SU-DHL-6 (cell line): ENCODE data around the gene TMX4.
"Not testable (repeated sequence)": the region's sequence is repeated elsewhere in the genome, so short reads cannot be mapped to it uniquely, and the experiment has no call there.

Experiments
- H2AFZ ChIP-seq: fragments of 200-600 bp; sonication (generic); 2 replicates; pipeline ENCODE4 v1.6.1; 2014; ENCODE audit warnings: low read depth, mild to moderate bottlenecking, moderate library complexity, mixed read lengths, antibody characterized with exemption, low read length; ENCODE audit not compliant: severe bottlenecking
- H3F3A ChIP-seq: fragments of 200-600 bp; shearing (Covaris generic); 2 replicates; pipeline ENCODE4 v1.6.0; 2016; ENCODE audit warnings: antibody characterized with exemption, mild to moderate bottlenecking; ENCODE audit not compliant: insufficient read depth
- H3K27ac ChIP-seq: fragments of 200-600 bp; sonication (generic); 2 replicates; pipeline ENCODE4 v1.5.1; 2016; ENCODE audit warnings: low read depth, mild to moderate bottlenecking, low read length, moderate library complexity, mixed read lengths
- H3K27me3 ChIP-seq: fragments of 200-600 bp; sonication (generic), shearing (Covaris generic); 2 replicates; pipeline ENCODE4 v1.6.0; 2014; ENCODE audit warnings: mild to moderate bottlenecking, low read length
- H3K36me3 ChIP-seq: fragments of 200-600 bp; sonication (generic); 2 replicates; pipeline ENCODE4 v1.6.1; 2014; ENCODE audit warnings: mild to moderate bottlenecking, low read length, mixed read lengths
- H3K4me2 ChIP-seq: fragments of 300-600, 200-600 bp; shearing (Covaris generic), sonication (generic); 2 replicates; pipeline ENCODE4 v1.6.0; 2014; ENCODE audit warnings: low read length, low read depth, mild to moderate bottlenecking; ENCODE audit not compliant: poor library complexity, severe bottlenecking
- H3K4me3 ChIP-seq: fragments of 200-600 bp; sonication (generic); 2 replicates; pipeline ENCODE4 v1.5.1; 2014; ENCODE audit warnings: antibody characterized with exemption, low read length, mild to moderate bottlenecking, mixed read lengths; ENCODE audit not compliant: insufficient read depth, poor library complexity, severe bottlenecking
- H3K79me2 ChIP-seq: fragments of 200-600 bp; sonication (generic); 2 replicates; pipeline ENCODE4 v1.6.1; 2014; ENCODE audit warnings: mild to moderate bottlenecking, low read length, moderate library complexity; ENCODE audit not compliant: insufficient read depth
- H3K9ac ChIP-seq: fragments of 200-600 bp; sonication (generic); 2 replicates; pipeline ENCODE4 v1.7.0; 2014; ENCODE audit warnings: mild to moderate bottlenecking, low read length
- H3K9me2 ChIP-seq: fragments of 200-600 bp; sonication (generic); replicated peaks from 2 replicates; pipeline ENCODE4 v1.6.1; 2014; ENCODE audit warnings: low read length; ENCODE audit not compliant: insufficient read depth
- H3K9me3 ChIP-seq: fragments of 200-600 bp; sonication (generic); 2 replicates; pipeline ENCODE4 v1.6.1; 2014; ENCODE audit warnings: low read length, mixed read lengths; ENCODE audit not compliant: insufficient read depth
- H4K20me1 ChIP-seq: fragments of 200-600 bp; sonication (generic); 2 replicates; pipeline ENCODE4 v1.6.1; 2014; ENCODE audit warnings: low read depth, mild to moderate bottlenecking, antibody characterized with exemption, low read length, moderate library complexity, mixed read lengths
- EZH2phosphoT487 ChIP-seq: fragments of 200-600 bp; sonication (generic), shearing (Covaris generic); conservative IDR thresholded peaks from 2 replicates; pipeline ENCODE4 v1.6.1; 2018; ENCODE audit warnings: mild to moderate bottlenecking, antibody characterized with exemption, low read length, moderate library complexity, mixed read lengths
- TF ChIP-seq, protein P1 (sequence below): fragments of 200-600 bp; sonication (generic); IDR thresholded peaks from one replicate; pipeline ENCODE4 v1.5.1; 2017; ENCODE audit warnings: antibody characterized with exemption, mild to moderate bottlenecking, low read length, moderate library complexity; ENCODE audit not compliant: insufficient read depth, poor library complexity, severe bottlenecking

TMX4 gene

DNA sequence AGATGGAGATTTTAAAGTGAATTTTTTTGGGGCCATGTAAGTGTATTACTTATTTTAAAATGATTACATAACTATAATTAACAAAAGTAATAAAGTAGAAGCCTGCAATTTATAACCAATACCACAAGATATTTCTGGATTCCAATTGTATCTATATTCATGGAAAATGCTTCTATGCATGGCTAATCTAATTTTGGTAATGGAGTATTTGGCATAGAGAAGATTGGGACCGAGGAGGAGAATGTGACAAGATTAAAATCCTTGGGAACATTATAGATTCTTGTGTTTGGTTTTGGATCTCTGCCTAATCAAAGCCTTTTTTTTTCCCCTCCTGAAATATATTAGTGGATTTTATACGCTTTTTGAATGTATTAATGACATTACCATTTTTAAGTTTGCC lies 12.9 kb upstream of the TMX4 start:
- H3K9me2 ChIP-seq = no peaks in the 10 kb centered on the region
- no peak overlapping the region for H3K27ac ChIP-seq
- H2AFZ ChIP-seq = no peak overlapping the region
- no peaks in the 10 kb centered on the region for H3K27me3 ChIP-seq
- no peaks in the 10 kb centered on the region for H3K9me3 ChIP-seq
- no peaks in the 10 kb centered on the region for H3F3A ChIP-seq
- no peak overlapping the region for H3K9ac ChIP-seq
- TF ChIP-seq, protein P1, sequence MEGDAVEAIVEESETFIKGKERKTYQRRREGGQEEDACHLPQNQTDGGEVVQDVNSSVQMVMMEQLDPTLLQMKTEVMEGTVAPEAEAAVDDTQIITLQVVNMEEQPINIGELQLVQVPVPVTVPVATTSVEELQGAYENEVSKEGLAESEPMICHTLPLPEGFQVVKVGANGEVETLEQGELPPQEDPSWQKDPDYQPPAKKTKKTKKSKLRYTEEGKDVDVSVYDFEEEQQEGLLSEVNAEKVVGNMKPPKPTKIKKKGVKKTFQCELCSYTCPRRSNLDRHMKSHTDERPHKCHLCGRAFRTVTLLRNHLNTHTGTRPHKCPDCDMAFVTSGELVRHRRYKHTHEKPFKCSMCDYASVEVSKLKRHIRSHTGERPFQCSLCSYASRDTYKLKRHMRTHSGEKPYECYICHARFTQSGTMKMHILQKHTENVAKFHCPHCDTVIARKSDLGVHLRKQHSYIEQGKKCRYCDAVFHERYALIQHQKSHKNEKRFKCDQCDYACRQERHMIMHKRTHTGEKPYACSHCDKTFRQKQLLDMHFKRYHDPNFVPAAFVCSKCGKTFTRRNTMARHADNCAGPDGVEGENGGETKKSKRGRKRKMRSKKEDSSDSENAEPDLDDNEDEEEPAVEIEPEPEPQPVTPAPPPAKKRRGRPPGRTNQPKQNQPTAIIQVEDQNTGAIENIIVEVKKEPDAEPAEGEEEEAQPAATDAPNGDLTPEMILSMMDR = no peak
- TF ChIP-seq EZH2phosphoT487 = no peak
- H3K79me2 ChIP-seq = no peaks in the 10 kb centered on the region
- no peaks in the 10 kb centered on the region for H3K36me3 ChIP-seq
- no peak overlapping the region for H3K4me3 ChIP-seq
- no peaks in the 10 kb centered on the region for H4K20me1 ChIP-seq
- H3K4me2 ChIP-seq = no peak overlapping the region

DNA sequence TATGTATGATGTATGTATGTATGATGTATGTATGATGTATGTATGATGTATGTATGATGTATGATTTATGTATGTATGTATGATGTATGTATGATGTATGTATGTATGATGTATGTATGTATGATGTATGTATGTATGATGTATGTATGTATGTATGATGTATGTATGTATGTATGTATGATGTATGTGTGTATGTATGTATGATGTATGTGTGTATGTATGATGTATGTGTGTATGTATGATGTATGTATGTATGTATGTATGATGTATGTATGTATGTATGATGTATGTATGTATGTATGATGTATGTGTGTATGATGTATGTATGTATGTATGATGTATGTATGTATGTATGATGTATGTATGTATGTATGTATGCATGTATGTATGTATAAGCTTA lies 12.0 kb upstream of the TMX4 start:
- not testable (repeated sequence) for H3K27ac ChIP-seq, H3K9ac ChIP-seq, H3F3A ChIP-seq, H3K9me3 ChIP-seq, H4K20me1 ChIP-seq, H3K36me3 ChIP-seq, H3K9me2 ChIP-seq, H3K79me2 ChIP-seq, H3K27me3 ChIP-seq, H3K4me3 ChIP-seq, H3K4me2 ChIP-seq, H2AFZ ChIP-seq

DNA sequence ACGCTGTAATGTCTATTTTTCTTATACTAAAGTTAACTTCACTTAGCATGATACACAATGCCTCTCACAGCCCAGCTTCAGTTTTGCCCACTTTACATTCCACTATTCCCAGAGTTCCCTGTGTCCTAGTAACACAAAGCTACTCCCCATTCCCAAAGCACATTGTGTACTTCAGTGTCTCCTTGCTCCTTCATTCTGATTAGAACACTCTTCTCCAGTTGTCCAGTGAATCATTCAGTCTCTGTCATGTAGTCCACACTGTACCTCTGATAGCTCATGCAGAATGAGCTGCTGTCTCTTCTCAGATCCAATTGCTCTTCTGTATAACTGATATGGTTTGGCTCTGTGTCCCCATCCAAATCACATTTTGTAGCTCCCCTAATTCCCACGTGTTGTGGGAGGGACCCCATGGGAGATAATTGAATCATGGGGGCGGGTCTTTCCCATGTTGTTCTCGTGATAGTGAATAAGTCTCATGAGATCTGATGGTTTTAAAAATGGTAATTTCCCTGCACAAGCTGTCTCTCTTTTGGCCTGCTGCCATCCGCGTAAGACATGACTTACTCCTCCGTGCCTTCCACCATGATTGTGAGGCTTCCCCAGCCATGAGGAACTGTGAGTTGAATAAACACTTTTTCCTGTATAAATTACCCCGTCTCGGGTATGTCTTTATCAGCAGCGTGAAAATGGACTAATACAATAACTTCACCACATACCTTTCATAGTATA lies 2.1 kb upstream of the TMX4 start:
- no peak for TF ChIP-seq EZH2phosphoT487
- TF ChIP-seq, protein P1 = no peak
- Histone ChIP-seq H3F3A (peaks cover 6% of the 10 kb centered on the region), H3K9me2 (no peaks in the 10 kb centered on the region), H2AFZ (no peak overlapping the region), H3K9ac (no peak overlapping the region), H3K9me3 (no peaks in the 10 kb centered on the region), H3K4me3 (no peak overlapping the region), H3K79me2 (no peaks in the 10 kb centered on the region), H3K4me2 (no peak overlapping the region), H3K27ac (no peak overlapping the region), H3K36me3 (no peaks in the 10 kb centered on the region), H4K20me1 (0 out of 2 replicates have a peak, but pooled peaks cover 5% of the 10 kb centered on the region), H3K27me3 (no peaks in the 10 kb centered on the region)

DNA sequence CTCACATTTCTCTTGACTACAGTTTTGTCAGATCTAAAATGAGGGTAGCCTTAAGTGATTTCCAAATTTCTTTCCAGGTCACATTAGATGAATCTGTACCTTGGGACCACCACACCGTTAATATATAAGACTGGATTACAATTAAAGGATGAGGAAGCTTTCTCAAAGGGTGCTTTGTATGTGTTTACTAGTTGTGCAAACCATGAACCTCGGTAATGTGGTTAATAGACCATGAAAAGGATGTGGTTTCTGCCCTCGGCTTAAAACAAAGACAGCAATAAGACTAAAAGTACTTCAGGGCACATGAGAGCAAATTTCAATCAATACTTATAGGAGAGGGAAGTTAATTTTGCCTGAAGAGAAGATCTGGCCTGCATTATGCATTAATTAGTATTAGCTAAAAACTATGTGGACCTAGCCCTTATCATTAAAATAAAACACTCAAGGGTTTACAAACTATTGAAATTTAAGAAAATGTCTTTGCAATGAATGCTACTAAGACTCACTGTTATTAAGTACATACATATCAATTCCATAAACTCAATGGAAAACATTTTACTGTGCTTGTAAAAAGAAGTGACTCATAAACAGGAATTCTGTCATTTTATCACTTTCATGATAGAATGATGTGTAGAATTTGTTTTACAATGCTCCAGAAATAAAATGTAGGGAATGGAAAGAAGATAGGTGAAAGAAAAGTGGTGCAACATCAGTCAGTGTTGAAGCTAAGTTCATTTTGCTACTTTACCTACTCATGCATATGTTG lies 936 bp upstream of the TMX4 start:
- Histone ChIP-seq H3K4me3 (peak overlapping the region; percentile 55), H3K9ac (peak overlapping the region; percentile 93)

More for the DNA sequence above, 936 bp upstream of the TMX4 start:
- Histone ChIP-seq H3F3A (peaks cover 6% of the 10 kb centered on the region), H3K9me2 (no peaks in the 10 kb centered on the region), H3K79me2 (no peaks in the 10 kb centered on the region), H3K27ac (peak overlapping the region; percentile 78), H3K27me3 (no peaks in the 10 kb centered on the region), H4K20me1 (0 out of 2 replicates have a peak, but pooled peaks cover 5% of the 10 kb centered on the region), H2AFZ (no peak overlapping the region), H3K4me2 (peak overlapping the region; percentile 91), H3K9me3 (no peaks in the 10 kb centered on the region), H3K36me3 (no peaks in the 10 kb centered on the region)
- TF ChIP-seq, protein P1 = no peak
- no peak for TF ChIP-seq EZH2phosphoT487
